ENCODE results near the gene VGLL4. TPM values are rescaled to one million over a fixed set of nuclear protein-coding genes. Genes with fewer than 3 reads are reported as not detected.

The VGLL4 gene
- total and polyA plus RNA-seq, 5 experiments from 2014 or later: 19.3 to 31.3 (median 25.7) TPM

GRCh38 chr3:11563159-11563864 is 80.4 kb downstream of the VGLL4 start:
- H3K27me3 Mint-ChIP-seq: no peaks in the 10 kb centered on the region
- ATAC-seq (no peak), DNase-seq (no peak)
- no peaks in the 10 kb centered on the region for H3K9me3 Mint-ChIP-seq
- POLR2A ChIA-PET: no interaction called here
- H3K27ac Mint-ChIP-seq: peak overlapping the region in 4 of 10 donors; percentile 29 to 87 (median 82)
- H3K4me3 Mint-ChIP-seq: no peak overlapping the region
- peaks cover 0 to 11% (median 7%) of the 10 kb centered on the region in 4 donors for H3K4me1 Mint-ChIP-seq
- peaks cover 0 to 45% (median 8%) of the 10 kb centered on the region in 3 donors for H3K36me3 Mint-ChIP-seq

DNA sequence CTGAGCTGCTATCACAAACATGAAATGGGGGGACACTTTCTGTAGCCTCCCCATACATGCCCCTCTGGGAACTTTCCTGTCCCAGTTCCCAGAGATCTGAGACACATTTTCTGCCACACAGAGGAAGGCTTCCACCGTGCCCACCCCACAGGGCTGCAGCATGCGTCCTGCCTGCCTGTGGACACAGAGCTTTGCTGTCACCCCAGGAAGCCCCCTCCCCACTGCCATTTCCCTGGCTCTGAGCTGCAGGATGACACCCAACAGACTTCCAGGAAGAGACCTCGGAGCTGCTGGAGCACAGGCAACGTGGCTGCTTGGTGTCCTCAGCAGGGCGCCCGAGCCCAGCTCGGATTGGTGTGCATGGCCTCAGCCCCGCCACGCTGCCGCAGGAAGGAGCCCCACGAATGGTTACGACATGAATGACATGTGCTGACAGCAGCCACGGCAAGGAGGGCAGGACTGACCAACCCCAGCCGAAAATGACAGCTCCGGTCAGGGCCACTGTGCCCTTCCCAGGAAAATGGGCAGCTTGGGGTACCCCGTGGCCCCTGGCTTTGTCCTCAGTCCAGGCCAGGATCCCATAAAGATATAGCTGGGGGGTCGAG is 81.3 kb downstream of the VGLL4 start:
- no peak for DNase-seq
- Mint-ChIP-seq H3K27me3 (no peaks in the 10 kb centered on the region), H3K27ac (peak overlapping the region in 2 of 10 donors; percentile 47 to 75), H3K36me3 (peaks cover 0 to 51% (median 10%) of the 10 kb centered on the region in 3 donors), H3K4me1 (peaks cover 0 to 11% (median 7%) of the 10 kb centered on the region in 4 donors), H3K4me3 (no peak overlapping the region), H3K9me3 (no peaks in the 10 kb centered on the region)
- no peak for ATAC-seq
- POLR2A ChIA-PET: no interaction called here

DNA sequence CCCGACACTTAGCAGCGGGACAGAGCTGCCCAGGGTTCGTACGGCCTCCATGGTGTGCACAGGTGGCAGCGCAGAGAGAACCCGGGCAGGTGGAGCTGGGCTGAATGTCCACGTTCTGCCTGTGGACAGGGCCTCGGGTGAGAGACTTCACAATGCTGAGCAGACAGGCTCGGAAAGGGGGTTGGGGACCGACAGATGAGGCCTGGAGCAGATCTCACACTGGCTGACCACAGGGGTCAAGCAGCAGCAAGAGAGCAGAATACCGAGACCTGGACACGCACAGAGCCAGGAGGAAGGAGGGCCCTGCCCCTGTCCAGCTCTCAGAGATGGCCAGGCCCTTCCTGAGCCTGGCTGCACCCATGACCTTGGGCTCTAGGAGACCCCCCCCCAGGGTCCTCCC is 83.0 kb downstream of the VGLL4 start:
- no peak overlapping the region for H3K4me3 Mint-ChIP-seq
- H3K27ac Mint-ChIP-seq: peak overlapping the region in 5 of 10 donors; percentile 20 to 69 (median 31)
- H3K9me3 Mint-ChIP-seq: no peaks in the 10 kb centered on the region
- H3K27me3 Mint-ChIP-seq: no peaks in the 10 kb centered on the region
- ATAC-seq (no peak), DNase-seq (no peak)
- H3K4me1 Mint-ChIP-seq: peaks cover 0 to 9% (median 3%) of the 10 kb centered on the region in 4 donors
- POLR2A ChIA-PET: no interaction called here
- H3K36me3 Mint-ChIP-seq: peaks cover 0 to 57% (median 13%) of the 10 kb centered on the region in 3 donors

DNA sequence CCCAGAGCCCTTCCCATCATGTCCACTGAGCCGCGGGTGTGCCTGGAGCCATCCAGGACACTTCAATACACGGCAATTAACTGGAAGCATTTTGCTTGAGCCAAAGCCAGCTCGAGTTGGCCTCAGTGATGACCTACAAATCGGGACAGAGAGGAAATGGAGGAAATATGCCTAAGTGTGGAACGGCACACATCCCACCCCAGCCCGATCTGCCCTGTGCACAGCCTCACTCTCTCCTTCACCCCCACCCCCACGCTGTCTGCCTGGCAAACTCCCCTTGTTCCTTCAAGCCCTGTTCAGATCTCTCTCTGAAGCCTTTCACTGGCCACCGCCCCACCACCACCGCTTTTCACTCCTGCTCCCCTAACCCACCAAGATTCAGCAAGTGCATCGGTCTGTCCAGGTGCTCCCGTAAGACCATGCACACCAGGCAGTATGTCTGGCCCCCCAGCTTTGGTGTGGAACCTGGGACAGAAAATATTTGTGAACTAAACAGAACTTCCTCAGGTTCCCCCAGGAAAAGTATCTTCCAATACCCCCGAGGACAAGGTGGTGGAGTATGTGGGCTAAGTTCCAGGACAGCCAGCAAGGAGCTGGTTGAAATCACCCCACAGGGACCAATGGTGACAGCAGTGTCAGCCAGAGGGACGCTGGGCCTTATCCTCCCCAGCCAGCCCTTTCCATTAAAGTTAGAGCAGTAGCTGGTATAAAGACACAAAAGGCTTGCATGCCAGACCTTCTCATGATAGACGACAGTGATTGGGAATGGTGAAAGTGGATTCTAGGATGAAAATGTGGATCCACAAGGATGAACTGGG is 83.7 kb downstream of the VGLL4 start:
- POLR2A ChIA-PET: no interaction called here
- ATAC-seq (no peak), DNase-seq (no peak)

GRCh38 chr3:11558918-11559815 is 84.5 kb downstream of the VGLL4 start:
- DNase-seq (no peak), ATAC-seq (no peak)
- peak overlapping the region in 6 of 10 donors; percentile 6 to 73 (median 29) for H3K27ac Mint-ChIP-seq
- peaks cover 0 to 9% (median 3%) of the 10 kb centered on the region in 4 donors for H3K4me1 Mint-ChIP-seq
- H3K36me3 Mint-ChIP-seq: peaks cover 0 to 64% (median 13%) of the 10 kb centered on the region in 3 donors
- no peaks in the 10 kb centered on the region for H3K9me3 Mint-ChIP-seq
- POLR2A ChIA-PET: no interaction called here
- H3K27me3 Mint-ChIP-seq: no peaks in the 10 kb centered on the region
- no peak overlapping the region for H3K4me3 Mint-ChIP-seq

More for the DNA sequence above, 83.7 kb downstream of the VGLL4 start:
- no peaks in the 10 kb centered on the region for H3K9me3 Mint-ChIP-seq
- no peak overlapping the region for H3K4me3 Mint-ChIP-seq
- peak overlapping the region in 6 of 10 donors; percentile 6 to 73 (median 44) for H3K27ac Mint-ChIP-seq
- no peaks in the 10 kb centered on the region for H3K27me3 Mint-ChIP-seq
- H3K4me1 Mint-ChIP-seq: peaks cover 0 to 9% (median 3%) of the 10 kb centered on the region in 4 donors
- H3K36me3 Mint-ChIP-seq: peaks cover 0 to 61% (median 13%) of the 10 kb centered on the region in 3 donors

DNA sequence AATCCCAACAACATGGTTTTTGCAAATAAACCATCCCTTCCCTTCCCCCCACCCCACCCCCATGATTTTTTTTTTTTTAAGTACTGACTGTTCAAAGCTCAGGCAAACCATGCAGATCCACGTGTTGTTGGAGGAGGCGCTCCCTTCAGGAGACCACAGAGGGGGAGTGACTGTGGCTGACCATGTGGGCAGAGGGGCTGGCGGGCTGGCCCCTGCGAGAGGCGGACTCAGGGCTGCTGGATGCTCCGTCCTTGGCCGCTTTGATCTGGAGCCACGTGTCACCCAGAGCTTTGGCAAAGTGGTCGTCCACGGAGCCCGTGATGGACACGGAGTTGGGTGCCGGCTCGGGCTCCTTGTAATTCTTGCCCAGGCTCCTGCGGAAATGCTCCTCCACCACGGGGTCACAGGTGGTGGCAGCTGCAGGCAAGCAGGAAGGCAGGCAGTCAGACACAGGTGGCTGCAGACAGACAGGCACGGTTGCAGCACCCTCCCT is 85.3 kb downstream of the VGLL4 start:
- POLR2A ChIA-PET: no interaction called here
- peaks cover 0 to 60% (median 10%) of the 10 kb centered on the region in 3 donors for H3K36me3 Mint-ChIP-seq
- peaks cover 0 to 7% (median 3%) of the 10 kb centered on the region in 4 donors for H3K4me1 Mint-ChIP-seq
- no peak overlapping the region for H3K4me3 Mint-ChIP-seq
- H3K27ac Mint-ChIP-seq: peak overlapping the region in 4 of 10 donors; percentile 13 to 88 (median 44)
- H3K27me3 Mint-ChIP-seq: no peaks in the 10 kb centered on the region
- no peak for ATAC-seq
- DNase-seq: no peak
- no peaks in the 10 kb centered on the region for H3K9me3 Mint-ChIP-seq

DNA sequence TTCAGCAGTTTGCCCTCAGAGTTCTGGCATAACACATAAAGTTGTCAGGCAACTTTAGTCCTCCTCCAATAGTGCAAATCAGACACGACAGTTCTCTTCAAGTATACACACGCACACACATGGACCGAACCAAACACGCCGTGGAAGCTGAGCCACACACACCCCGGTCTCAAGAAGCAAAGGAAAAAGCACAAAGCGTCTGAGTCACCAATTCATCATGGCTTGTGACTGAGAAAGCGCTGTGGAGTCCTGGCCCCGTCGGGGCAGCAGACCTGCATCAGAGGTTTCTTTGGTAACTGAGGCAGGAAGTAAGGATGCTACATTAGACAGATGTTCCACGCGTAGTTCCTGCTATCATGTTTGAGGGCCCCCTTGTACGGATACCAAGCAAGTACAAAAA is 85.7 kb downstream of the VGLL4 start:
- DNase-seq: no peak
- no peak for ATAC-seq
- POLR2A ChIA-PET: no interaction called here
- peak overlapping the region in 9 of 10 donors; percentile 4 to 88 (median 67) for H3K27ac Mint-ChIP-seq
- peaks cover 0 to 1% (median 0%) of the 10 kb centered on the region in 9 donors for H3K9me3 Mint-ChIP-seq
- peaks cover 0 to 5% (median 2%) of the 10 kb centered on the region in 4 donors for H3K4me1 Mint-ChIP-seq
- H3K36me3 Mint-ChIP-seq: peaks cover 0 to 60% (median 12%) of the 10 kb centered on the region in 3 donors
- no peaks in the 10 kb centered on the region for H3K27me3 Mint-ChIP-seq
- no peak overlapping the region for H3K4me3 Mint-ChIP-seq

- Mint-ChIP-seq H3K4me1 (peaks cover 0 to 5% (median 3%) of the 10 kb centered on the region in 4 donors), H3K9me3 (peaks cover 0 to 7% (median 0%) of the 10 kb centered on the region in 9 donors), H3K27me3 (no peaks in the 10 kb centered on the region), H3K27ac (peak overlapping the region in 4 of 10 donors; percentile 4 to 34 (median 16)), H3K36me3 (peaks cover 0 to 58% (median 19%) of the 10 kb centered on the region in 3 donors), H3K4me3 (no peak overlapping the region)
- no peak for DNase-seq
- POLR2A ChIA-PET: no interaction called here
- ATAC-seq: no peak
Measured at GRCh38 chr3:11556851-11557644, 86.7 kb downstream of the VGLL4 start.

DNA sequence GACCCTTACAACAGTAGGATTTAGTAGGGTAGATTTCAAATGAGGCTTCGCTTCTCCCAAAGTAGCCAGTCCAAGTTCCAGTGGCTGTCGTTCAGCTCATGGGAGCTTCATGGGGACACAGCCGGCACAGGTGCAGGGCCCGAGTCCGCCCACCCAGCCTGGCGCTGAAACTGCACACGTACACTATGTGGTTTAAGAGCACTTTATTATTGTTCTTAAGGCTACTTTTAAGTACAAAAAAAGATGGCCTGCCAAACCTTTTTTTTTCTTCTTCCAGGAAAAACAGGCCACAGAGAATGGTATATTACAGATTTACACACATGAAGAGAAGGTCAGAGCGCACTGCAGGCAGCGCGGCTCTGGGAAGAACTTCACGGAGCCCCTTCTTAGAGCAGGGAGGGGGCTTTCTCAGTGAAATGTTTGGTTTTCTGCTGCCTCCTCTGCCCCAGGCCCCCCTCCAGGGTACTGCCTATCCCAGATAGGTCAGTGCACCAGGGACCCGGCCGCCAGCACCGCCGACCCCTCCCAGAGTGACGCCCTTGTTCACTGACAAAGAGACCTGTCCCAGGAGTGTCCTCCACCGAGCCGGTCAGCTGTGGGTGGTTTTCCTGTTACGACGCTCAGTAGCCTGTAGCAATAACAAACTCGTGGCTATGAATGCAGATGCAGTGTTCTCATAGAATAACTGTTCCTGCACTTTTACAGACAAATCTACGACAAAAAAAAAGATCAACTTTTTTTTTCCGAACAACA is 87.7 kb downstream of the VGLL4 start:
- DNase-seq (no peak), ATAC-seq (no peak)
- Mint-ChIP-seq H3K4me3 (no peak overlapping the region), H3K27ac (peak overlapping the region in 2 of 10 donors; percentile 34 to 42), H3K4me1 (peaks cover 0 to 8% (median 5%) of the 10 kb centered on the region in 4 donors), H3K27me3 (no peaks in the 10 kb centered on the region), H3K36me3 (peaks cover 0 to 58% (median 23%) of the 10 kb centered on the region in 3 donors), H3K9me3 (peaks cover 0 to 10% (median 0%) of the 10 kb centered on the region in 9 donors)
- POLR2A ChIA-PET: no interaction called here

- POLR2A ChIA-PET: no interaction called here
- Mint-ChIP-seq H3K27ac (no peak overlapping the region), H3K27me3 (no peaks in the 10 kb centered on the region), H3K9me3 (peaks cover 0 to 18% (median 0%) of the 10 kb centered on the region in 9 donors), H3K4me3 (no peak overlapping the region), H3K4me1 (peaks cover 0 to 11% (median 7%) of the 10 kb centered on the region in 4 donors), H3K36me3 (peaks cover 0 to 58% (median 24%) of the 10 kb centered on the region in 3 donors)
- ATAC-seq: no peak
- no peak for DNase-seq
Measured at GRCh38 chr3:11555211-11555782, 88.4 kb downstream of the VGLL4 start.

Measured in naive thymus-derived CD8-positive, alpha-beta T cell (primary cell).